GM21423 (cell line): ENCODE results near the gene COL25A1.

Experiments used
- ATAC-seq: cut with Tn5 transposase; IDR thresholded peaks from one replicate; pipeline ENCODE4 v1.9.1; 2021; ENCODE audit warnings: mild to moderate bottlenecking, moderate library complexity; ENCODE audit not compliant: unreplicated experiment

COL25A1 gene

DNA sequence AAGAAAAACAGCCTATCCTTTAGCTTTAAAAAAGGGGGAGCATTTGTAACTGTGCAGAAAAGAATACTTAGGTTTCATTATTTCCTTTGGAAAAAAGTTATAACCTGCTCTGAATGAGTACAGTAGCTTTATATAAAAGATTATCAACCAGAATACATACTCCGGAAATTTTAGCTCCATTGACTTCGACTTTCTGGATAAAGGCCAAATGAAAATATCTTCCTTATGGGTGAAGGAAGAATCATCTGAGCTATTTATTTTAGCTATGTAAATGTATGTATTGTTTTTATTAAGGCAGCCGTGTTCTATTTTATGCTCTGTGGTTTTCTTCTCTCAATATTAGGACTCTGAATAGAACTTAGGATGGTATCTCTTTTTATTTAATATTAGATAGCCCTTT, 470.6 kb downstream of the COL25A1 start:
- ATAC-seq: no peak

DNA sequence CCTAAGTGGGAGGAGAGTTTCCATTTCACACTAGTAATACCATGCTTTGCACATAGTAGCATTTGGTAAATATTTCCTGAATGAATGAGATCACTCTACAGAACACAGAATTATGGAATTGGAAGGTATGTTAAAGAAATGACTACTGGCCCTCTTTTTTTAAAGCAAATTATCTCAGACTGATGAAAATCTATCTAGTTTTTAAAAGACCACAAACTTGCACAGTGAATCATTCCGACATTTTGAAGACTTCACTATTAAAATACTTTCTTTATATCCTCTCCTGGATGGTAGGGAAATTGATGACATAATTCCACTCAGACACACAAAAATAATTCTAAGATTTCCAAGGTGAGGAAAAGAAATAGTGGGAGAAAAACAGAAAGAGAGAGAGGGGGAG, 471.2 kb downstream of the COL25A1 start:
- ATAC-seq: no peak

DNA sequence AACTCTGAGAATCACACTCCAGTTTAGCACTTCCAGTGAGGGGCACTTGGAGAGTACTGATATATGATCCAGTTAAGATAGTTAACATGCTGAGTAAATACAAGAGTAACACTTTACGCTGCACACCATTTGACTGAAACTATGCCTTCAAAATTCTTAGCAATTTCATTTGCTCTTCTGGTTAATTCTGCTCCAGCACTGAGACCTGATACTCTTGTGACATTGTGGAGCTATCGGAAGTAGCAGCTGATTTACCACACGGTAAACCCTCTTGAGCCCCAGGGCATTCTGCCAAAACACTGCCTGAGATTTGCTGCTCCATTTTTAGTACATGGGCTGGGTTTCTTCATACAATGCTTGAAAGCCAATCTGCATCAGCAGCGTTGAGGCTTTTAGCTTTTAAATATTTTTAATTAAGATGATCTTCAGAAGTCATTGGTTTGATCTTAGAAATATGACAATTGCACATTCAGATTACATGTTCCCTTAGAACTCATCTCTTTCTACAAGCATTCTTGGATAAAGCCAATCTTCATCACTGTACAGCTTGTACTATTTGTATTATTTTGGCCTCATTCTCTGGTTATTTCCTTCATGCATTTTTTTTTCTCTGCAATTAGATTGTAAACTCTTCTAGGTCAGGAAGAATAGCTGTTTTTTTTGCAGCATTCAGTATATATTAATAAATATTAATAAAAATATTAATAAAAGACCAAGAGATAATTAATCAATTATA, 471.8 kb downstream of the COL25A1 start:
- ATAC-seq: peak; percentile 61

DNA sequence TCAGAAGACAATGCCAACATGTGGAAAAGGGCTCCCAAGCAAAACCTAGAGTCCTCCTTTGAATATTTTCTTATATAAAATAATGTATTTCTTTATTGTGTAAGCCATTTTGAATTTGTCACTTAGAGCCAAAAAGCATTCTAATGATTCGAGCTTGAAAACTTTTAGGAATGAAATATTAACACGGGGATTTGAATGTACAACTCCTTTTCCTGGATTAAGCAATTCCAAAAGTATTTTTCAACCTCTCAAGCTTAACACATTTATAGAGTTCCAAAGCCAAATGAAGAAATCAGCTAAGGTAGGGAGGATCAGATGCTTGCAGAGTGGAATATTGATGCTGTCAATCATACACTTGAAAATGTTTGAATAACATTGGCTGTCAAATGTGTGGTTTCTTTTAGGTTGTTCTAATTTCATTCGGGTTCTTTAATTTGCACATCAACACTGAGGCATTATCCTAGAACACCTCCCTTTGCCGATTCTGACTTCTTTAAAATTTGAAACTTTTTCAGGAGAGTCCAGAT, 472.4 kb downstream of the COL25A1 start:
- ATAC-seq: no peak

DNA sequence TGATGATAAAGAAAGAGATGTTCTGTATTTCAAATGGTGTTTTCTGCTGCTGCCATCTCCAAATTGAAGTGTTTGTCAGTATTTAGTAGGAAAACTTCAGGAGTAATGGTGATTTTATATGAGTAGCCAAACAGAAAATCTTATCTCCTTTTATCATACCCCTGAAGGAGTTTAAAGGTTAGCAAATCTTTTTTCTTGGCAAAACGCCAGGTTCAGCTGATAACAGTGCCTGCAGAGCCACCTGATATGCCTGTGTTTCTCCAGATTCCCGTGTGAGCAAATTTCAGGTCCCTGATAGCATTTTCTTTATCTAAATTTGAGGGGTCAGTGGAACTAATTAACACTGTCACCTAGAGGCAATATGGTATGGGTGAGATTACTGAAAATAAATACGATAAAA, 473.8 kb downstream of the COL25A1 start:
- no peak for ATAC-seq

DNA sequence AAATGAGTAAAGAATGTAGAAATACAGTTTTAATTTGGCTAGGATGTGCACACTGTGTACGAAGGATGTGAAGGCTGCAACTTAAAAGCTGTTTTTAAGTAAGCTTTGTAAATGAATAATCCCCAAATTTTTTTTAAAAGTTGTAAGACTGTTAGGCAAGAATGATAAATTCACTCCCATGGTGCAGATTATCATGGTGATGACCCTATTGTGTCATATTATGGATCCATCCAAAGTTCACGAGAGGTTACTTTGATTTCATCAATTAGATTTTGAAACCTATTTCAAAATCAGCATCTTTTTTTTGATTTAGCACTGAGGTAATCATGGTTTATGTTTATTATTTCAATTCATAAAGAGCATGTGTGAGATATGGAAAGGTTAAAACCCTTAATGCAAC, 476.7 kb downstream of the COL25A1 start:
- ATAC-seq: no peak

DNA sequence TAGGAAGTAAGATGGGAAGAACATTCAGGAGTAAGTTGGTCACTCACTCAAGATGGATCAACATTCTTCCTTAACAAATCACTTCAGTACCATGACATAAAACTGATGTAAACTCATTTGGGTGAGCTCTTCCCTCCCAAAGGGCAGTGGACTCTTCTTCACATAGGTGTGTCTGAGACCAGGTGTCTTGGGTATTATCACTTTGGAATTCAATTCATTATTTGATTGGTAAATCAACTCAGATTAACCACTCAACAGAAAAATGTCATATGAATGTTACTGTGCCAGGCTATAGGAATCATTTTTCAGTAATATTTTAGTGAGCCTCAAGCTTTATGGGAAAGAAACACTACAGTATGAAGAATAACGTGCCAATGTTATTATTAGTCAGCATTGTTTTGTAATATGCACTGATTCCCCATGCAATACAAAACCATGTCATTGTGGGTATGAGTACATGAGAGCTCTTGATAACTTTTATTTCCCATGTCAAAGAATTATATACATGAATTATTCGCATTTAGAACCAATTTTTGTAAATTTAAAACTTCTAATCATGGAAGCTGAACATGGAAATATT, 481.0 kb downstream of the COL25A1 start:
- ATAC-seq: no peak

DNA sequence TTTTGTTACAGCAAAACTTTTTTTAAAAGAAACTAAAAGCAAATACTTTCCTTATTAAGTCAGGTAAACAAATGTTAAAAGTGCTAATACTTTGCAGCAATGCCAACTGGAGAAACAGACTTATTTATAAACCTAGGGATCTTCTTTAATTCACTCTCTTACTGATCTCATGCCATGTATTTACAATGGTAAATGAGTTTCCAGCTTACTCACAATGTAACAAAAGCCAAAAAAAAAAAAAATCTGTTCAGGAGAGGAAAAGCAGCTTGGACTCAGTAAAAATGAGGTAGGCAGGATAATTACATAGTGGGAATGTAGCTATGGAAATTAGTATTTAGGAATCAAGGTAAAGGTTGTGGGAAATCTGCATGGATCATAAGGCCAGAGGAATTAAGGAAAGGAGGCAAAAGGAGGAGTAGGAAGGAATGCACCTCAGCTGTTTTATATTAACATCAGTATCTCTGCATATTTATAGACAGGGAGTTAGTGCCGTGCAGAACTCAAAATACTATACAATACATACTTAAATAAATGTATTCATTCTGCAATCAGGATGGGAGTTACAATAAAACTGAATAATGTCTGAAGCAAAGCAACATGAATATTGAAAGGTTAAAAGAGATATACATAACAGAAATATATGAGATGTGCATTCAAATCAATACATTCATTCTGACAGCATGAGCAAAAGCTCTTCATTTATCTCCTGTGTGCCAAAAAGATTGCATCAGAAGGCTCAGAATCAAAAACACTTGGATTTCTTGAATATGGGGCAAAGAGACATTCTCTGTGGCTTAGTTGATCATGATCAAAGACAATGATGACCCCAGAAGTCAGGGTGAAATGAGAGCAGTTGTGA, 481.7 kb downstream of the COL25A1 start:
- ATAC-seq: no peak

DNA sequence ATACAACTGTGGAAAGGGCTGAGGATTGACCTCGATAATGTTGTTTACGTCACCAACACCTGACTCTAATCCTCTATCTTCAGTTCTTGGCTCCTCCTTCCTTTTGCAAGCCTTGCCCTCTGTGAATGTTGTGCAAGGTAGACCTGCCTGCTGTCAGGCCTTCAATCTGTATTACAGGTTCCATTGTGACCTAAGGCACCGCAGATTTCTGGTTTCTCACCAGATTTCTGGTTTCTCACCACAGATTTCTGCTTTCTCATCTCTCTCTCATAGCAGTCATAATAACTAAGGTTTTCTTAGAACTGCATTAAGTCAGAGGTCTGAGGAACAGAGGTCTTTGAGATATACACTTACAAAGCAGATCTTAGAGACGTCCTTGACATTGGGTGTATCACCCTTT, 488.1 kb downstream of the COL25A1 start:
- no peak for ATAC-seq

DNA sequence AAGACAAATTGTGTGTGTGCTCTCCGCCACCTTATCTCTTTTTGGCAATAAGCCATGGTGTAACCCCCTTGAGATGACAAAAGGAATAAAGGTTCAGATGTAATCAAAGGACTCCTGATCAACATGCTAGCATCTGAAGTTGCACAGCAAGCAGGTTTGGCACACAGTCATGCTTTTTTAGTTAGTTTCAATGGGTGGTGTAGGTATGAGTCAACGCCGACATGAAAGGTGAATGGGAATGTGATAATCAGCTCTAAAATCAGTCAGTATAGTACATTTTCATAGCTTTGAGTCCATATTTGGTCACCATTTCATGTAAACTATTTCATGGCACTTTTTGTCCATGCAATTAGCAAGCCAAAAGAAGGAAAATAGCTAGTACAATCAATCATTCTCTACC, 489.2 kb downstream of the COL25A1 start:
- no peak for ATAC-seq

DNA sequence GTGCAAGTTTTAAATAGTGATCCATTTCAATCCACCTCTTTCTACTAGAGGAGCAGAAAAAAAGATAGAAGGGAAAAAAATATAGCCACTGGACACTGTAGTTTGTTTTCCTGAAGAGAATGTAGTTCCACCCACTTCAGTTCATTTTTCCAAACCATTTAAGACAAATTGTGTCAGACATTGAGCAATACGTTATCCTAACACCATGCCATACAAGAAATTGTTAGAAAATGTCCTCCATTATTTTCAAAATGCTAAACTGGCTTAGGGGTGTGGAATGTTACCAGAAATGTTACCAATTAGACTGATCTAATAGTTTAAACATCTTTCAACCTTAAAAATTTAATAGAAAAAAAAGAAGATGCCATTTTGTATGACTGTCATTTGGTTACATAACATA, 491.0 kb downstream of the COL25A1 start:
- no peak for ATAC-seq

DNA sequence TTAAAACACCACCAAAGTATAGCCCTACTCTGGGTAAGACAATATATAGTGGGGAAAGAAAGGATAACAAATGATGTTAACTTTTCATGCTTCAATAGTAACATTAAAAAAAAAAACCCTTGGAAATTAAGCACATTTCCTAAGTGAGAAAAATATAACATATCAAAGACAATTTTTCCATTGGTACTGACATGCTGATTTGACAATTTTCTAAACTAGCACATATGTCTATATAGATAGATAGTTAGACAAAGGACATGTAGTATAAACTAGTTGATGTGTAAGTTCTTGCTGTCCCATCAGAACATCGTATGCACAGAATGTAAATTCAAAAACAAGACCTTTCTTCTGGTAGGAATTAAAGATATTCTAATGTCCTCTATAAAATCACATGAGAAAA, 492.4 kb downstream of the COL25A1 start:
- ATAC-seq: no peak

DNA sequence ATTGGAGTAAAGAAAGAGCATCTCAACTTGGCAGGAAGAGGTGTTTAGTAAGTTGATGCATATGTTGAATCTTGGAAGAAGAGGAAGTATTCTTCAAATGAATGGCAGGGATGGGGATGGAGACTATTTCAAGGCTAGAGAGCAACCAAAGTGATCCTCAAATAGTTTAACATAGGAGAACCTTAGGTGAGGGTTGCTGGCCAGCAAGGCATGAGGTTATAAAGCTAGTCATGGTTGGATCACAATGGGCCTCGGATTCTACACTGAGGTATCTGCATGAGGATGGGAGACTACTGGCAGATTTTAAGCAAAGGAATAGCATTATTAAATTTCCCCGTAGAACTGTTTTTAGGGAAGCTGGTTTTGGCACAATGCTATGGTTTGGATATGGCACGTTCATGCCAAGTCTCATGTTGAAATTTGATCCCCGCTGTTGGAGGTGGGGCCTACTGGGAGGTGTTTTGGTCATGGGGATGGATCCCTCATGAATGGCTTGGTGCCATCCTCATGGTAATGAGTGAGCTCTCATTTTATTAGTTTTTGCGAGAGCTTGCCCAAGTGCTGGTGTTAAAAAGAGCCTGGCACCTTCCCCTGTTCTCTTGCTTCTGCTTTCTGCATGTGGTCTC, 497.7 kb downstream of the COL25A1 start:
- no peak for ATAC-seq

DNA sequence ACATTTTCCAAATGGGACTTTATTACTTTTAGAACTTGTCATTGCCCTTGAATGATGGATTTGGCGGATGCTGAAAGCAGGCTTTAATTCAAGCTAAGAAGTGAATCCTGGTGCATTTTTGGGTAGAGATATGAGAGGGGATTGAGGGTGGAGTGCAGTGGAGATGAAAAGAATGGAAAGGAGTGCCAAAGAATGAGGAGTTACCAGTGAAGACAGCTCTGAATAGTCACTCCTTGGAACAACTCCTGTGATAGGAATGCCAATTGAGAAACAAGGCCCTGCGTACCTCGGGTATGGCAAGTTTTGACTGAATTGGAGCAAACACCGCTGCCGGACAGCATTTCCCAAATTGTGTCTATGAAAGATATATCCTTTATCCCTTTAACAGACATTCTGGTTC, 503.2 kb downstream of the COL25A1 start:
- no peak for ATAC-seq

DNA sequence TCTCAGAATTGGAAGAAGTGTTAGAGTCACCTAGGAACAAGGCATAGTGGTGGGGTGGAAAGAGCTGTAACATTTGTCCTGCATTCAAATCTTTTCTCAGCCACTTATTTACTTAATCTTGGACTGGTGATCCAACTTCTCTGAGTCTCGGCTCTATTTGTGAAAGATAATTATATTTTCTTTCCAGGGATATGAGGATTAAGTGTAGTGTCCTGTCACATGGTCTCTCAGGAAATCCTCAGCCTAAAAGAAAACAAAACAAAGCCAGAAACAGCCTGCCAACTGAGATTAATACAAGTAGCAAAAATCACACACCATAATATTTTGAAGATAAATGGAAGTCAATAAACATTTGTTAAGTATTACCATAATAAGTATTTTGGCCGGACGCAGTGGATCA, 506.3 kb downstream of the COL25A1 start:
- ATAC-seq: no peak

DNA sequence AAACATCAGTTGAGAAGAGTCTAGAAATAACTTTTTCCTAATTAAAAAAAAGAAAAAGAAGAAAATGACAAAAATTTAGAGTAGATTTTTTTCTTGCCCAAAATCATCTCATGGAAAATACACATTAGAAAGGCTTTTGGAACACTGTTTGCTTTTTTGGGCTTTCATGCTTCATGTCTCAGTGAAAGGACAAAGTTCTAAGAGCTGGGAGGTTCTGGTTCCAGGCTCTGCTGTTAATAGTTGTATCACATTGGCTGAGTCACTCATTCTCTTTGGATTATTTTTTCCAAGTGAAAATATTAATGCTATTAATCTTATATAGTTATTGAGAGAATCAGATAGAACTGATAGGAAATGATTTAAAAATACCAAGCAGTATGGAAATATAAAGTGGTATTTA, 506.7 kb downstream of the COL25A1 start:
- no peak for ATAC-seq

DNA sequence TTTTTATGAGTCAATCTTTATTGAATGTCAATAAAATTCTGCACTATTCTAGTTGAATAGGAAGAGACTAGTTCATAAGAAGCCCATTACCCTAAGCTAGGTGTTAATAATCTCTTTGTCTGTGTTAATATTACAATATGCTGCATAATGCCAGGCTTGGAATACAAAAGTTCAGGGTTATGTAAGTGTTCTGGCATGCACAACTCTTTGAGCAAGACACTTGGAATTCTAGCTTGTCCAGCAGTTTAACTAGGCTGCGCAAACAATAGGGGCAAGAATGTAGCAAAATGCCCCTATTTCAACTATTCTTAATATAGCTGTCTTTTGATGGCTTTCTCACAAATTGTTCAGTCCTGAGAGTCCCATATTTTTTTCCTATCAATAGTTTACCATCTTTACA, 508.3 kb downstream of the COL25A1 start:
- ATAC-seq: no peak

DNA sequence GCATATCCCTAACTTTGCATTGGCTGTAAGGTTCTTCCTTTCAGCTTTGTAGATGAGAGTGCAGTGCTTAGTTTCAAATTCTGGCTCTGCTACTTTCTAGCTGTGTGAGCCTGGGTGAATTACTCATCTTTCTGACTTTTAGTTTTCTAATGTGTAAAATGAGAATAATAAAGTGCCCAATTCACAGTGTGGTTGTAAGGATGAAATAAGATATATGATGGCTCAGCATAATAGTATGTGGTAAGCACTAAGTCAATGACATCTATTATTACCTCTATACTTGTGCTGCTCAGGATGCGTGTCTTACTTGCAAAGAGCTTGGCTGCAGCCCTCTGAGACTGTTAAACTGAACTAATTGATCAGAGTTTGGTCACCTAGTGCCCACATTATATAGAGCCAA, 509.0 kb downstream of the COL25A1 start:
- ATAC-seq: no peak

DNA sequence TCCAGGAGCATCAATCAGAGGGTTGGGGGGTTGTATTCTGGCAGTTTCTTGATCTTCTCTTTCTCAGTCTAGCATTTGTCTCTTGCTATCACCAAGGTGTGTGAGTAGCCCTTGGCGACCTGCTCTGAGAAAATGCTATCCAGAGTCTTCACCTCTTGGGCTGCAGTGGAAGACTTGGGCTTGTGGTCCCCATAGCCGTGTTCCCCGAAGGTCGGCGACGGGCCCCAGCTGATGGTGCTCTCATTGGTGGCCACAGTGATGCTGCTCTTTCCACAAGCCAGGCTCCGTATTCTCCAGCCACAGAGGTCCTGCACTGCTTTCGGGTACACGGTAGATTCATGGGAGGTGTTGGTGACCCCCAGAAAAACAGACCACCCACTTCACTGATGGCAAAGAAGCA, 513.7 kb downstream of the COL25A1 start:
- ATAC-seq: no peak

DNA sequence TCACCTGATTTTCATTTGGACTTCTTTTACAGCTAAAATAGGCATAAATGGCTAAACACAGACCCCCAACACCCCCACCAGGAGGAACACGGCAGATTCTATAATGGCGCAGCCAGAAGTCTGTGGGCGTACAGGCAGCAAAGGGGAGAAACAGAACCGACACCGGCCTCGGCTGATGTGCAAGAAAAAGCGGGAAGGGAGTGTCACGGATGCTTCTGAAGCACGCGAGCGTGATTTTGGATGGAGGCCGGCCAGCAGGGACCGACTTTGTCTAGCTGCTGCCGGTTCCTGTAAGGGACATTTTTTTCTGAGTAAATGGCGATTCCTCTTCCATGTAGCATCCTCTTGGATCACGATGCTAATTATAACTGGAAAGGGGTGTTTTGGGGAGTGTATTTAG, 514.7 kb downstream of the COL25A1 start:
- ATAC-seq: no peak

DNA sequence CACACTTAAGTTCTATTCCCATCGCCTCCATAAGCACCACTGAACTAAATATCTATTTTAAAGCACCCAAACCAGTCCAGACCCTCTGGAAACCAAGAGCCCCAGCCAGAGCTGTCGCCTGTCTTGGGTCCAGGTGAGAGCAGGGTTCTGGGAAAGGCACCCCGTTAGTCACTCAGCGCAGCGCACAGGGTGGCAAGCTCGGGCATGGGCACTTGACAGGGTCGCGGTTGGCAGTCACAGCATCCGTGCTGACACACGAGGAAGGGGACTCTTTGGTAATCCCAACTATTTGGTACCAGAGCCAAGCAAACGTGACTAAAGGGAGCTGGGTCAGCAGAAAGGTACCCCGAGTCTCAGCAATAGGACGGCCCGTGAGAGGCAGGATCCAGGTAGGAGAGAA, 515.4 kb downstream of the COL25A1 start:
- no peak for ATAC-seq
